Measurements from ENCODE around the gene RELCH.

Gene RELCH

DNA sequence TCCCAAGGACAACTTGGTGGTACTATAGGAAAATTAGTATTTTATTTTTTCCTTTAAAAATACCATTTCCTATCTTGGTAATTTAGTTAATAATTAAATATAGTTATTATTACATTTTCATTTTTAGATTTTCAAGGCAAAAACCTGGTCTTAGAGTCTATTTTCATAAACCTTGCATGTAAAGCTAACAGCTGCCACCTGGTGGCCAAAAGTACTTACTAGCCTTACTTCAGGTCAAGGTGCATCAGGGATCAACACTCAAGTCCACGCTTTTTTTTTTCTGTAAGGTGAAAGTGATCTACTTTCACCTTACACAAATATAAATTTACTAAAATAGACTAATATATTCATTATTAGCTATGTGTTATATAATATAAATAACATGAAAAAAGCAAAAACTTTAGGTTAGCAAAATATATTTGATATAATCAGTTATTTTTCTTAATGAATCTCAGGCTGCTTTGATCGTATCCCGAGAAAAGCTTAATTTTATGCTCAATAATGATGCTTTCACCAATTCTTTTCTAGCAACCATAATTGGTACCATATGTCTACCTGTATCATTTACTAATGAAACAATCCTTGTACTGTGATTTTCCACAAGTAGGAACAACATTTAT lies 62.5 kb downstream of the RELCH start:
- DNase-seq (ENCODE audit: low spot score): peak; percentile 66

DNA sequence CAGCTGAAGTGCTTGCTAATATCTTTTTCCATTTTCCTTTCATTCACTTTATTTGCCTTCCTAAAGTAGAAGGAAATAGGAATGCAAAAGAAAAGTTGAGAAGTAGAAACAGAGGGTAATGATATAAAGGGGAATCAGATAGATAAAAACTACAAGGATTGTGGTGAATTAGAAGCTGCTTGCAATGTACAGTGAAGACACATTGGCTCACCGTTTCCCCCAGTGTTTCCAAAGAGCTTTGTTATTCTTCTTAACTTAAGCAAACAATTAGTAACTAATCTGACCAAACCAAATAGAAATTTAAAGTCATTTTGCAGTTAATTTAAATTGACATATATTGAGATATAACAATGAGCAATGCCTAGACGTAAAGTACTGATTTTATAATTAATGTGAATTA lies 63.4 kb downstream of the RELCH start:
- no peak for DNase-seq (ENCODE audit: low spot score)

- DNase-seq (ENCODE audit: low spot score): no peak
These were observed 71.0 kb downstream of the RELCH start for GRCh38 chr18:62258093-62258492.

DNA sequence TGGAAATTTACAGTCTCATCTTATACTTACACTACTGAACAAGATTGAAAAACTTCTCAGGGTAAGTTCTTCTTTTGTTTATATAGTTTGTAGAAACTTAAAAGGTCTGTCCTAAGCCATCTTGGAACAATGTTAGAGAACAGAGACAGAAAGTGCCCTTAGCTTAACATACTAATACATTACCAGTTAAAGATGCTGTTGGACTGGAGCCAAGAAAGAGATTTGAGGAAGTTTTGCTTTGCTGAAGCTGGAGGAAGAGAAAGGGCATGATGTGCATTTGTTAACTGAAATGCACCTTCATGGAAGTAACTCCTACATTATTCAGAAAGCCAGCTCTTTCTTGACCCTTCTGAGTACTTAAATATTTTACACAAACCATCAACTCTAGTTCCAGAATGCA lies 71.6 kb downstream of the RELCH start:
- DNase-seq (ENCODE audit: low spot score): no peak

DNA sequence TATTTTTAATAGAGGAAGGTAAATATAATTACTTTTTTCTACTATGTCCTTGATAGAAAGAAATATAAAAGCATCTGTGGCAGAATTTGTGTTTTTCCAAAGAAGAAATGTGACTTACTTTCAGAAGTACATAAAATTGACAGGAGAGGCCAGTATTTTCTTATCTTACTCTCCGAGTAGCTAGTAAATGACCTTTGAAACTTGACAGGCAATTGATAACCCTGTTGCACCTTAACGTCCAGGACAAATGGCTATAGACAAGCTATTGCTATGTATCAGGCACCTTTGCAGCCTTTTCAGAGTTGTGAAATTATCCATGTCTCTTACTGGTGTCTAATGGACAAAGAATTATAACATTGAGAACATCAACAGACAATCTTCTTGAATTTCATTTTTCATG lies 75.0 kb downstream of the RELCH start:
- DNase-seq (ENCODE audit: low spot score): no peak

DNA sequence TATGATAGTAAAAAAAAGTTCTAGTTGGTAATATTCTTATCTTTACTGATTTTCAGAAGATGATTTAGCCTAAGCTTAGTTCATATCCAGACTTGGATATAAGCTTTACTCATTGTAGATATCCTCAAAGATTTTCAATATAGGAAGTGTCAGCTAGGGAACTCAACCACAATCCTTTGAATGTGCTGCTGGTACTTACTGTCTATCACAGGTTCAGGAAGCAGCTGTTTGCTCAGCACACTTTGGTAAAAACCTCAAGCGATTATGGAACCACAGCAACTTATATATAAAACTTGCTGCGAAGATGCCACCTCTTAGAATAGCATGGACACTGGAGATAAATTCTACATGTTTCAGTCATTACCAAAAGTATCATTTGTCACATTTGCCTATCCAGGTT lies 77.9 kb downstream of the RELCH start:
- no peak for DNase-seq (ENCODE audit: low spot score)

- DNase-seq (ENCODE audit: low spot score): no peak
These were observed 90.0 kb downstream of the RELCH start for GRCh38 chr18:62277045-62277444.

GRCh38 chr18:62279561-62279960 lies 92.5 kb downstream of the RELCH start:
- no peak for DNase-seq (ENCODE audit: low spot score)

- DNase-seq (ENCODE audit: low spot score): no peak
These were observed 93.0 kb downstream of the RELCH start for GRCh38 chr18:62280058-62280457.

DNA sequence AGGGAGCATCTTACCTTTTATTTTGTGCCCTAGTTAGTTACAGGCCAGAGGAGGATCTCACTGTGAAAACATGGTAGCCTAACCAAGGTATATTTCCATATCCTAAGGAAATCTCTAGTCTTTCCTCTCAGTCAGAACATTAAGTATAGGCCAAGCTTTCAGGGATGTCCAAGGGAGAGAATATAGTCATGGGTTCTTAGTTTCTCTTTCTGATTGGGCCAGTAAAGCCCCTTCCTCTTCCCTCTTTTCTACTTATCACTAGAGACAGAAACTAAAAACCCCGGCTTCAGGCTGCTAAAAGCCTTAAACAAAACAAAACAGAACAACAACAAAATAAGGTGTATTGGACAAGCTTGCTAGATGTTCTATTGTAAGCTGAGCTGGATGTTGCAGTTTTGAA lies 93.7 kb downstream of the RELCH start:
- no peak for DNase-seq (ENCODE audit: low spot score)

DNA sequence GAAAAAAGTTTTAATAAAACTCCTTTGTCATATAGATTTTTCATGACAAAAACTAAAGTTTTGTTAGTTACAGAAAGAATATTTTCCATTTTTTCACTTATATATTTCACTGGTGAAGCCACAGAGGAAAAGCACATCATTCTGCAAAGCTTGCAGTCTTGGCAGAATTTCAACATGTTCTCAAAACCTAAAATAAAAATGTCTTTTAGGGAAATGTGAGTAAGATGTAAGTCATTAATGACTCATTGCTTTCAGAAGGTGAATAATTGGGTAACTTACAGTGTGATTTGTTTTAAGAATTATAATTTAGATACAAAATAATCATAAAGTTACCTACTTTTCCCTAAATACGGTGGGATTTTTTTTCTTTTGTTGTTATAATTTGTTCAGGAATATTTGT lies 94.6 kb downstream of the RELCH start:
- no peak for DNase-seq (ENCODE audit: low spot score)

DNA sequence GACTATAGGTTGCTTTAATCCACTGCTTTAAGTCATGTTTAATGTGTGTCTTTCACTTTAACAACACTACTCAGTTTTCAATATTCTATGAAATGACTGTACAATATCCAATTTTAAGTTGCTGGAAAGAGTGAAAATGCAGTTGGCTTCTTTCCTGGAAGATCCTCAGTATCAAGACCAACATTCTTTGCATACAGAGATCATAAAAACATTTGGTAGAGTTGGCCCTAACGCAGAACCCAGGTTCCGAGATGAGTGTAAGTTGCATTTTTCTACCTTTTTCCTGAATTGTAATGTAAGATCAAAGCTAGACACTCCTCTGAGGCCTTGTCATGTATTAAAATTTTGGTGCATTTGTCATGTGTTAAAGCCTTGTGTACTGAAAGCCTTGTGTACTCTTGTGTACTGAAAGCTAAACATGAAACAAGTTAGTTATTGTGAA lies 95.2 kb downstream of the RELCH start:
- DNase-seq (ENCODE audit: low spot score): no peak

DNA sequence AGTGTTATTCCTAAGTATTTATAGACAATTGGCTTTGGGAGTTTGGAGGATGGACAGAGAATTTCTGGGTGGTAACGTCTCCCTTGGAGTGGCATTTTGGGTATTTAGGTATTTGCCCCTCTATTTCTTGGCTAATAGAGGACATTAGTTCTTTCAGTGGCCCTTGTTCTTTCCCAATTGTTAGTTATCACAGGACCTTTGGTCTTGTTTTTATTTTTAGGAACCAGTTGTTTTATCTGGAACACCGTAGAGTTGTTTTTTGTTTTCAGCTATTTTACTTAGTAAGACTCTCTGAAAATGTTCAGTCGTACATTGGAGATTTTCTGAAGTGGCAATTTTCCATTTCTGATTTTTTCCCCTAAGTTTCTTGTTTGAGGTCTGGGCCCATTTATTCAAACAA lies 97.6 kb downstream of the RELCH start:
- no peak for DNase-seq (ENCODE audit: low spot score)

DNA sequence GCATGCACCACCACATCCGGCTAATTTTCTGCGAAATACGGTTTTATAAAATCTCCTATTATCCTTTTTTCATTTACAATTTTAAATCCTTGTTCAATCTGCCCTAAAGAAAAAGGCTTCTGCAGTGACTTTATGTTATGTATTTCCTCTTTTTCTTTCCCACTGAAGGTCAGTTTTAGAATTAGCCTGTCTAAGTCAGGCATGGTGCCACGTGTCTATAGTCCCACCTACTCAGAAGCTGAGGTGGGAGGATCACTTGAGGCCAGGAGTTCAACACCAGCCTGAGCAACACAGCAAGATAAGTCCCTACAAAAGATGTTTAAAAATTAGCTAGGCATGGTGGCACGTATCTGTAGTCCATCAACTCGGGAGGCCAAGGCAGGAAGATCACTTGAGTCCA lies 98.2 kb downstream of the RELCH start:
- DNase-seq (ENCODE audit: low spot score): no peak

DNA sequence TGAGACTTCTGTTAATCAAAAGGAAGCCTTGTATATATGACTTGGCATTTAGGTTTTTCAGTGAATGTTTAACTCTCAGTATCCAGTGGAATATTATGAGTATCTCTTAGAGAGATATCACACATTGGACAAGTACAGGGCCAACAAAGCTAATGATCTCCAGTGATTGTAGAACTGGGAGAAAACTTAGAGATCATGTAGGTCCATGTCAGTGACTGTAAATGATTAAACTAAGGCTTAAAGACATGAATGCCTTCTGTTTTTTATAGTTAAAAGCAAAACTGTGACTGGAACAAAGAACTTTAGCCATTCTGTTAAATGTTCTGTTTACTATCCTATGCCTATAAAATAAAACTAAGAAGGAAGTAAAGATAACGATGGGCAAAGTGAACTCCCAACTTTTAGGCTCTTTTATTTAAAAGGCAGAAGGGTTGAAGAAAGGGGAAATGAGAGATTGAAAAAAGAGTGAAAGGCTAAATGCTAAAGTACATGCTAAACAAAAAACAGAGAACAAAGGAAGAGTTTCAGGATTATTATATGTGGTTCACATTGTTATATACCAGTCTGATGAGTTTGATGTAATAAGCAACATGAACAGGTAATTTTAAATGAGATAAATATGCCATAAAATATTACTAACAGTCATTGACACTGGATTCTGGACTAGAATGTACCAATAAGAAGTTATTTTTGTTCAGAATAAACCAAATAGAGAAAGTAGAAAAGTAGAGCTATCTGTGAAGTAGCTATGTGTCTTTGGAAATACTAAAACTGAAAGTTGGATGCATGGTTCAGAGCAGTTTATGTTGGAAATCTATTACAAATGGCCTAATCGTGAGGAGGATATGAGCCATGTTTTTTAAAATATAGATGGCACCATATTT lies 101.0 kb downstream of the RELCH start:
- DNase-seq (ENCODE audit: low spot score): no peak

GRCh38 chr18:62288665-62289008 lies 101.6 kb downstream of the RELCH start:
- no peak for DNase-seq (ENCODE audit: low spot score)

- DNase-seq (ENCODE audit: low spot score): no peak
These were observed 102.0 kb downstream of the RELCH start for GRCh38 chr18:62289047-62289446.

GRCh38 chr18:62294073-62294472 lies 107.0 kb downstream of the RELCH start:
- DNase-seq (ENCODE audit: low spot score): no peak

DNA sequence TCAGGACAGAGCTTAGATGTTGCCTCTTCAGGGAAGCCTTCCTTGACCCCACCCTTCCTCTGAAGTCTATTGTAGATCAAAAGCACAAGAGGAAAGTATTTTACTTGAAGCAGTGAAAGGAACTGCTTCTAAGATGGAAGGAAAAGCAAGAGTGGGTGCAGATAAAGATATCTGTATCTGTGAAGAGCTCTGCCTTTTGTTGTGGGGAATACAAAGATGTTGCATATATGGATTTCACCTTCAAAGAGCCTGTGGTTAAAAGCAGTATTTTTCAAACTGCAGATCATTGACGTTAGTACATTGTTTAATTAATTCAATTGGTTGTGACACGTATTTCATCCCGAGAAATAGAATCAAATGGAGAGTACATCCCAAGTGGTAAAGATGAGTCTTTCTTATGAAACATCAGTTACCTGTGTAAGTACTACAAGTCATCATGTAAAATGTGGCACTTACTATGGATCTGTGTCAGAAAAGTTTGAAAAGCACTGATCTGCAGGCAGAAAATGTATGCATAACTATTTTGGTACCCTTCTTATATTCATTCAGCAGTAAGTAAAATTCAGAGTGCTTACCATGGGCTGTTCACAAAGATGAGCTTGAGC lies 113.4 kb downstream of the RELCH start:
- no peak for DNase-seq (ENCODE audit: low spot score)

GRCh38 chr18:62301322-62301721 lies 114.3 kb downstream of the RELCH start:
- DNase-seq (ENCODE audit: low spot score): no peak

GRCh38 chr18:62312851-62313250 lies 125.8 kb downstream of the RELCH start:
- no peak for DNase-seq (ENCODE audit: low spot score)

- no peak for DNase-seq (ENCODE audit: low spot score)
These were observed 131.4 kb downstream of the RELCH start for GRCh38 chr18:62318228-62319180.

All from CD4-positive, alpha-beta T cell treated with Interleukin-6 at 100 ng/mL for 8 hours (primary cell).